Measurements from ENCODE around the gene SCN9A. TPM values are rescaled to one million over a fixed set of nuclear protein-coding genes. Genes with fewer than 3 reads are reported as not detected.

SCN9A gene
- total RNA-seq, 1 donor from 2014 or later: 11.2 TPM

DNA sequence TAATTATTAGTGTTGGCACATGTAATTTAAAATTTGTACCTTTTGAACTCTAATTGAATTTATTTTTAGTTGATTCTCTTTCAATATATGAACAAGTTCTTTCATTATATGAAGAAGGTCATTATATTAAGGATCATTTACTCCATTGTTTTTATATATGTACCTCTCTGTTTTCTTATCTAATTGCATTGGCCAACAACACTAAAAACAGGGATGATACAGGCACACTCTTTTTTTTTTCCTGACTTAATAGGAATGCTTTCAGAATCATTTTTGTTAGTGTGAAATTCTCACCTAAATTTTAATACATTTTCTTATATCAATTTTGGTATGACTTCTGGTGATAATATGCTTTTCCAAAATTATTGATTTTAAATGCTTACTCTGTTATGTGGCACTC is 173.0 kb downstream of the SCN9A start:
- H3K4me1 Mint-ChIP-seq (ENCODE audit: low read depth, unreplicated experiment): no peaks in the 10 kb centered on the region
- DNase-seq: no peak

DNA sequence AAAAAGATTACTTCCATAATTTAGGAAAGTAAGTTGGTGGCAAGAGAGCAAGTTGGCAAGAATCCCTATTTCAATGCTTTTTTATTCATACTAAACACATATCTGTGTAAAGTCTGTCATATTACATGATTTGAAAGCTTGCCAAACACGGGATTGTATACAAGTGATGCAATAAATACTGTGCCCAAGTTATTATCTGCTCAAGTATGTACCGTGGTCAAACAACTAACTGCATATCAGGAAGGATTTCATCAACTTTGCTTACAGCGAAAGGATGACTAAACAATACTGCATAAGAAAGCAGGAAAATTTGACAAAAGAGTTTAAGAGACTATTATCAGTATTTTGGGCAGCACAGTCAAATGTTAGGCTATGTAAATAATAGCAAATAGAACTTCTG is 178.3 kb downstream of the SCN9A start:
- H3K4me1 Mint-ChIP-seq (ENCODE audit: low read depth, unreplicated experiment): no peaks in the 10 kb centered on the region
- H3K27ac Mint-ChIP-seq (ENCODE audit: unreplicated experiment): no peak overlapping the region
- TF ChIP-seq, protein P1, sequence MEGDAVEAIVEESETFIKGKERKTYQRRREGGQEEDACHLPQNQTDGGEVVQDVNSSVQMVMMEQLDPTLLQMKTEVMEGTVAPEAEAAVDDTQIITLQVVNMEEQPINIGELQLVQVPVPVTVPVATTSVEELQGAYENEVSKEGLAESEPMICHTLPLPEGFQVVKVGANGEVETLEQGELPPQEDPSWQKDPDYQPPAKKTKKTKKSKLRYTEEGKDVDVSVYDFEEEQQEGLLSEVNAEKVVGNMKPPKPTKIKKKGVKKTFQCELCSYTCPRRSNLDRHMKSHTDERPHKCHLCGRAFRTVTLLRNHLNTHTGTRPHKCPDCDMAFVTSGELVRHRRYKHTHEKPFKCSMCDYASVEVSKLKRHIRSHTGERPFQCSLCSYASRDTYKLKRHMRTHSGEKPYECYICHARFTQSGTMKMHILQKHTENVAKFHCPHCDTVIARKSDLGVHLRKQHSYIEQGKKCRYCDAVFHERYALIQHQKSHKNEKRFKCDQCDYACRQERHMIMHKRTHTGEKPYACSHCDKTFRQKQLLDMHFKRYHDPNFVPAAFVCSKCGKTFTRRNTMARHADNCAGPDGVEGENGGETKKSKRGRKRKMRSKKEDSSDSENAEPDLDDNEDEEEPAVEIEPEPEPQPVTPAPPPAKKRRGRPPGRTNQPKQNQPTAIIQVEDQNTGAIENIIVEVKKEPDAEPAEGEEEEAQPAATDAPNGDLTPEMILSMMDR (IDR thresholded peaks at IDR 0.05; ENCODE audit: partially characterized antibody, unreplicated experiment): no peak
- no peak for DNase-seq
- H3K4me3 Mint-ChIP-seq (ENCODE audit: unreplicated experiment): no peak overlapping the region
- H3K36me3 Mint-ChIP-seq (ENCODE audit: unreplicated experiment): peaks cover 5% of the 10 kb centered on the region
- no peaks in the 10 kb centered on the region for H3K27me3 Mint-ChIP-seq (ENCODE audit: unreplicated experiment)
- H3K9me3 Mint-ChIP-seq (ENCODE audit: unreplicated experiment): peaks cover 1% of the 10 kb centered on the region

More for the DNA sequence above, 173.0 kb downstream of the SCN9A start:
- Mint-ChIP-seq H3K27ac (ENCODE audit: unreplicated experiment) (no peak overlapping the region), H3K4me3 (ENCODE audit: unreplicated experiment) (no peak overlapping the region), H3K27me3 (ENCODE audit: unreplicated experiment) (no peaks in the 10 kb centered on the region), H3K36me3 (ENCODE audit: unreplicated experiment) (peaks cover 10% of the 10 kb centered on the region), H3K9me3 (ENCODE audit: unreplicated experiment) (peaks cover 4% of the 10 kb centered on the region)
- TF ChIP-seq, protein P1 (IDR thresholded peaks at IDR 0.05; ENCODE audit: partially characterized antibody, unreplicated experiment): no peak

DNA sequence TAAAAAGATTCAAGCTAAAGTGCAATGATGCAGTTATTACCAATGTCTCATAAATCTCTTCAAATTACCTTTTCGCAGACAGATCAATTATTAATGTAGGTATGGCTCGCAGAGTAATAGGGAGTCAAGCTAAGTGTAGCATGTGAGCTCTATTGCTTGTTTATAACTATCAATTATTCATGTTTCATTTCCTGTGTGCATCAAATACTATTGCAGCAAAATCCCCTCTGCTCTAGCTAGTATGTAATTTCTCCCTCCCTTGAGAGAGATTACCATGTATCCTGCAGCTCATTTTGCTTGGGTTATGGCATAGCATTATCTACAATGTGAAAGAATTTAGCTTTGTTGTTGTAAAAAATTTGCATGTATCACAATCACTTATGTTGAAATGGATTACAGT is 182.3 kb downstream of the SCN9A start:
- TF ChIP-seq, protein P1 (IDR thresholded peaks at IDR 0.05; ENCODE audit: partially characterized antibody, unreplicated experiment): no peak
- no peaks in the 10 kb centered on the region for H3K27me3 Mint-ChIP-seq (ENCODE audit: unreplicated experiment)
- no peaks in the 10 kb centered on the region for H3K9me3 Mint-ChIP-seq (ENCODE audit: unreplicated experiment)
- H3K4me3 Mint-ChIP-seq (ENCODE audit: unreplicated experiment): no peak overlapping the region
- no peak for DNase-seq
- H3K4me1 Mint-ChIP-seq (ENCODE audit: low read depth, unreplicated experiment): no peaks in the 10 kb centered on the region
- H3K27ac Mint-ChIP-seq (ENCODE audit: unreplicated experiment): no peak overlapping the region
- H3K36me3 Mint-ChIP-seq (ENCODE audit: unreplicated experiment): no peaks in the 10 kb centered on the region

DNA sequence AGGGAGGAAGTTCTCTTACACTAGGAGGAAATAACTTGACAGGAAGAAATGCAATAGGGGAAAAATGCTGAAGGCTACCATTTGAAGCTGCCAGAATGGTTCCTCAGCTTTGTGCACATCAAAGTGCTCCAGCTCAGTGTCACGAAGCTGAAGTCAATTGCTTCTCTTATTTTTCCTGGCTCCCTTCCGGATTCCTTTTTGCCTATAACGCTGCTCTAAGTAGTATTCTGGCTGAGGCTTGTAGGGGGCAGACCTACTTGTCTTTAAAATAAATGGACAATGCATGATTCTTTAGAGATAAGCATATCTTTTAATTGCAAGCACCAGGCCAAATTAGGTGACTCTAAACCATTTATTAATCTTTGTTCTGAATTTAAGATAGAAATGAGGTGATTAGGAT is 187.7 kb downstream of the SCN9A start:
- Mint-ChIP-seq H3K36me3 (ENCODE audit: unreplicated experiment) (no peaks in the 10 kb centered on the region), H3K4me1 (ENCODE audit: low read depth, unreplicated experiment) (no peaks in the 10 kb centered on the region), H3K9me3 (ENCODE audit: unreplicated experiment) (no peaks in the 10 kb centered on the region), H3K4me3 (ENCODE audit: unreplicated experiment) (no peak overlapping the region), H3K27me3 (ENCODE audit: unreplicated experiment) (no peaks in the 10 kb centered on the region), H3K27ac (ENCODE audit: unreplicated experiment) (no peak overlapping the region)
- TF ChIP-seq, protein P1 (IDR thresholded peaks at IDR 0.05; ENCODE audit: partially characterized antibody, unreplicated experiment): no peak
- DNase-seq: no peak

DNA sequence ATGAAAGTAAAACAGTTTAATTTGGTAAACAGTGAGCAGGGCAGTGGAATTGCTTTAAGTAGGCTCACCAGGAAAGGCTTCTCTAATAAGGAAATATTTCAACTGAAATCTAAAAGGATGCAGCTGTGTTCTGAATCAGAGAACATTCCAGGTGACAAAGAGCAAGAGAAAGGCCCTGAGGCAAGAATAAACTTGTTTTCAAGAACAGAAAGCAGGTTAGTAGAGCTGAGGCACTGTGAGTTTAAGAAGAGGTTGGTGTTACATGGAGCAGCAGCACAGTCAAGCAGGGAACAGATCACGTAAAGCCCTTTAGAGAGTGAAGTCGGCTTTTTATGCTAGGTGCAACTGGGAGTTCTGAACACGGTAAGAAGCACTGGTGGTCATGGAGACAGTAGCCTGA is 191.0 kb downstream of the SCN9A start:
- Mint-ChIP-seq H3K27ac (ENCODE audit: unreplicated experiment) (no peak overlapping the region), H3K4me1 (ENCODE audit: low read depth, unreplicated experiment) (no peaks in the 10 kb centered on the region), H3K4me3 (ENCODE audit: unreplicated experiment) (no peak overlapping the region), H3K36me3 (ENCODE audit: unreplicated experiment) (no peaks in the 10 kb centered on the region), H3K27me3 (ENCODE audit: unreplicated experiment) (peaks cover 1% of the 10 kb centered on the region), H3K9me3 (ENCODE audit: unreplicated experiment) (no peaks in the 10 kb centered on the region)
- DNase-seq: no peak
- TF ChIP-seq, protein P1 (IDR thresholded peaks at IDR 0.05; ENCODE audit: partially characterized antibody, unreplicated experiment): no peak
